Measurements from ENCODE around the gene NPM1.
A peak's percentile ranks its signal among the peaks of the same experiment; 100 is the strongest.
"Not testable (repeated sequence)": the region's sequence is repeated elsewhere in the genome, so short reads cannot be mapped to it uniquely, and the experiment has no call there.

NPM1 gene

GRCh38 chr5:171409164-171410136 lies 21.8 kb downstream of the NPM1 start:
- TF ChIP-seq CTCF (IDR thresholded peaks at IDR 0.05) (no peak), ZFX (IDR thresholded peaks at IDR 0.05; ENCODE audit: borderline replicate concordance) (no peak)
- H3K27ac ChIP-seq, result peak overlapping the region; percentile 46

GRCh38 chr5:171410181-171410580 lies 22.5 kb downstream of the NPM1 start:
- TF ChIP-seq ZFX (IDR thresholded peaks at IDR 0.05; ENCODE audit: borderline replicate concordance) (no peak), CTCF (IDR thresholded peaks at IDR 0.05) (no peak)
- H3K27ac ChIP-seq, result peak overlapping the region; percentile 46

- H3K27ac ChIP-seq, result no peak overlapping the region
- no peak for TF ChIP-seq ZFX (IDR thresholded peaks at IDR 0.05; ENCODE audit: borderline replicate concordance)
- TF ChIP-seq CTCF (IDR thresholded peaks at IDR 0.05), result no peak
These were observed 24.5 kb downstream of the NPM1 start for GRCh38 chr5:171412186-171412585.

GRCh38 chr5:171413153-171413910 lies 25.7 kb downstream of the NPM1 start:
- TF ChIP-seq ZFX (IDR thresholded peaks at IDR 0.05; ENCODE audit: borderline replicate concordance) (no peak), CTCF (IDR thresholded peaks at IDR 0.05) (no peak)
- H3K27ac ChIP-seq, result no peak overlapping the region

GRCh38 chr5:171413993-171414392 lies 26.3 kb downstream of the NPM1 start:
- H3K27ac ChIP-seq, result not testable (repeated sequence)

GRCh38 chr5:171415115-171415730 lies 27.6 kb downstream of the NPM1 start:
- H3K27ac ChIP-seq, result 0 out of 2 replicates have a peak overlapping the region, but pooled peaks have one; percentile 8
- TF ChIP-seq ZFX (IDR thresholded peaks at IDR 0.05; ENCODE audit: borderline replicate concordance) (no peak), CTCF (IDR thresholded peaks at IDR 0.05) (no peak)

GRCh38 chr5:171416160-171417049 lies 28.8 kb downstream of the NPM1 start:
- H3K27ac ChIP-seq, result no peak overlapping the region
- TF ChIP-seq ZFX (IDR thresholded peaks at IDR 0.05; ENCODE audit: borderline replicate concordance) (no peak), CTCF (IDR thresholded peaks at IDR 0.05) (no peak)
